ENCODE measurements around the gene PLAAT5.
"Not testable (repeated sequence)": the region's sequence is repeated elsewhere in the genome, so short reads cannot be mapped to it uniquely, and the experiment has no call there.

PLAAT5 gene

DNA sequence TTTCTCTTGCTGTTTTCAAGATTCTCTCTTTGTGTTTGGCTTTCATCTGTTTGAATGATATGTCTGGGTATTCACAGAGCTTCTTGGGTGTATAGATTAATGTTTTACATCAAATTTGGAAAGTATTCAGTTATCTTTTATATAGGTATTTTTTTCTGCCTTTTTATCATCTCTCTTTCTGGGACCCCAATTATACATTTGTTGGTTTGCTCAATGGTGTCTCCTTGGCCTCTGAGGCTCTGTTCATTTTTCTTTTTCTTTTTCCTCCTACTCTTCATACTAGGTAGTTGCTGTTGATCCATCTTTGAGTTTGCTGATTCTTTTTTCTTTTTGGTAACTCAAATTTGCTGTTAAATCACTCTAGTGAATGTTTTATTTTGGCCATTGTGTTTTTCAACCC lies 14.3 kb downstream of the PLAAT5 start:
- no peak for DNase-seq

DNA sequence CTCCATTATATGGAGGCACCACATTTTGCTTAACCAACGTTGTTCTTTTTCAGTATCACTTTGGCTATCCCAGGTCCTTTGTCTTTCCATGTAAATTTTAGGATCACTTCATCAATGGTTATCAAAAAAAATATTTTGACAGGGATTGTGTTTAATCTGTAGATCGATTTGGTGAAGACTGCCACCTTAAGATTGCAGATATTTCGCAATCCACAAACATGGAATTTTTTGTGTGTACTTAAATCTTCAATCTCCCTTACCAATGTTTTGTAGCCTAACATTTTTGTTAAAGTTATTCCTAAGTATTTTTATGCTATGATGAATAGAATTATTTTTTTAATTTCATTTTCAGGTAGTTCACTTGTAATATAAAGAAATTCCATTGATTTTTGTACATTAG lies 18.6 kb downstream of the PLAAT5 start:
- no peak for DNase-seq

DNA sequence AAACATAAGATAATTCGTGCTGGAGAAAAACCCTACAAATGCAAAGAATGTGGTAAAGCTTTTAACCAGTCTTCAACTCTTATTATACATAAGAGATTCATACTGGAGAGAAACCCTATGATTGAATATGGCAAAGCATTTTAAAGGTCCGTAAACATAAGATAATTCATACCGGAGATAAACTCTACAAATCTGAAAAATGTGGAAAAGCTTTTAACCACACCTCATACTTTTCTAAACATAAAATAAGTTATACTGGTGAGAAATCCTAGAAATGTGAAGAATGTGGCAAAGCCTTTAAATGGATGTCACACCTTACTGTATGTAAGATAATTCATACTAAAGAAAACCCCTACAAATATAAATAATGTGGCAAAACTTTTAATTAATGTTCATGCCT lies 20.7 kb downstream of the PLAAT5 start:
- no peak for DNase-seq

DNA sequence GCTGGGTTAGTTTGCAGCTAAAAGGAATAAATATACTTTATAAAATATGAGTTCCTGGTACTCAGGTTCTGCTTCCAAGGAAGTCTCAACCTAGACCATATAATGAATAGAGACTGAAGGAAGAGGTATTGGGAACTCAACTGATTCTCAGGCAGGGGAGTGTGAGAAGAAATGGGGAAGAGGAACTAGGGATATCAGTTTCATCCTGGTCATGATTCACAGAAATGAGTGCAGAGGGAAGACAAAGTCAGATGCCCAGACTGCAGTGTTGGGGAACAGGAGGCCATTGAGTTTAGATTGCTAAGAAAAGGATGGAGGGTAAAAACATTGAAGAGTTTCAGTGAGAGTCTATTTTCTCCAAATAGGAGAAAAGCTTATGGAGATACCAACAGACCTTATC lies 28.8 kb downstream of the PLAAT5 start:
- no peak for DNase-seq

DNA sequence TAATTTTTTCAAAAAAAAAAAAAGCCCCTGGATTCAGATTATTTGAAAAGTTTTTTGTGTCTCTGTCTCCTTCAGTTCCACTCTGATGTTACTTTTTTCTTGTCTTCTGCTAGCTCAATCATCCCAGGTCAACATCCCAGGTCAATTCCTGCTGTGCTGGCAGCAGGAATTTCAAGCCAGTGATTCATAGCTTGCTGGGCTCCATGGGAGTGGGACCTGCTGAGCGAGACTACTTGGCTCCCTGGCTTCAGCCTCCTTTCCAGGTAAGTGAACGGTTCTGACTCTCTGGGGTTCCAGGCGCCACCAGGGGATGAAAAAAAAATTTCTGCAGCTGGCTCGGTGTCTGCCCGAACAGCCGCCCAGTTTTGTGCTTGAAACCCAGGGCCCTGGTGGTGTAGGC lies 31.4 kb downstream of the PLAAT5 start:
- no peak for DNase-seq

DNA sequence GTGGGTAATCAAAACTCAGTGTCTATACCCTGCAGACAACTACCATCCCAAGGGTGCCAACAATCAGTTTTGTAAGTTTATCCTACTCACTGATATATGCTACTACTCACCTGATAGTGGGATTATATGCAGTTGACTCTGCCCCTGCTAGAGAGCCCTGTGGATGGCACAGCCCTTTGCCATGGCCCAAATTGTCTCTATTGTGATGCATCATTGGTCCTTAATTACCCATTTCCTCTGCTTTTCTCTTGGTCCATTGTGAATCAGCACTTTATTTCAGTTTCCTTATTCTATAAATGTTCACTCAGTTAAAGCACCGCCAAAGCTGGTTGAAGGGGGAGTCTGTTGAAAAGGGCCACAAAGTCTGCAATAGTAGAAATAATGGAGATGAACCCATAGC lies 42.3 kb downstream of the PLAAT5 start:
- DNase-seq, result no peak

DNA sequence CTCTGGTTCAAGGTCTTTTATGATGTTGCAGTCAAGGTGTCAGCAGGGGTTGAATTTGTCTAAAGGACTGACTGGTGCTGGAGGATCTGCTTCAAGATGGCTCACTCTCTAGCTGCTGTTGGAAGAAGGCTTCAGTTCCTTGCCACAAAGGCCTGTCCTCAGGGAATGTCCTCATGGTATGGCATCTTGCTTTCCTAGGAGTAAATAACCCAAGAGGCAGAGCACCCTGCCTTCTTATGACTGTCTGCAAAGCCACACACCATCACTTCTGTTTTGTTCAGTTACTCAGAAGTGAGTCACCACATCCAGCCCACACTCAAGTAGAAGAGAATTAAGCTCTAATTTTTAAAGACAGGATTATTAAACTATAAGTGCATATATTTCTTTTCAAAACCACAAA lies 45.2 kb downstream of the PLAAT5 start:
- DNase-seq, result no peak

DNA sequence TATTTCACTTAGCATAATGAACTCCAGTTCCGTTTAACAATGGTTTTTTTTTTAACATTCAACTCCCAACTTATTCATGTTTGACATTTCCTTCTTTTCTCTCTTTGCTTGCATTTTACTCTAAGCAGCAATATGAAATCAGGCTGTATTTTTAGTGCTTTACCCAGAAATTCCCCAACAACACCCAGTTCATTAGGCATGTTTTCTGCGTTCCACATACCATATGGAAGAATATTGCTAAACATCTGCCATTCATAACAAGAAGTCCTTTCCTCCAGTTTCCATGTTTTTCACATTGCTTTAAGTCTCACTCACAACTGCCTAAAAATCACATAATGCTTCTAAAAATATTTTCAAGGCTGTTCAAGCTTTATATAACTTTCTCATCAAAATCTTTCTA lies 45.8 kb downstream of the PLAAT5 start:
- DNase-seq, result no peak

DNA sequence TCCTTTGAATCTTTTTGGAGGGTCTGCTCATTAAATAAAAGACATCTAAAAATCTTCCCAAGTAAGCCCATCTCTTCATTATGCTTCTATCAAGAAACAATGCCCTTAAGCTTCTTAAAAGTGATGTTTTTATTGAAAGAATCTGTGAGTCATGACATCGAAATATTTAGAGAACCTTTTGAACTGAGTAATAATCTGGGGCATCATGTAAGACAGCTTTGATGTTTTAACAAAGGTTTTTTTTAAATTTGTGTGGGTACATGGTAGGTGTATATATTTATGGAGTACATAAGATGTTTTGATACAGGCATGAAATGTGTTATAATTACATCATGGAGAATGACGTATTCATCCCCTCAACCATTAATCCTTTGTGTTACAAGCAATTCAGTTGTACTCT lies 46.8 kb downstream of the PLAAT5 start:
- DNase-seq, result no peak

DNA sequence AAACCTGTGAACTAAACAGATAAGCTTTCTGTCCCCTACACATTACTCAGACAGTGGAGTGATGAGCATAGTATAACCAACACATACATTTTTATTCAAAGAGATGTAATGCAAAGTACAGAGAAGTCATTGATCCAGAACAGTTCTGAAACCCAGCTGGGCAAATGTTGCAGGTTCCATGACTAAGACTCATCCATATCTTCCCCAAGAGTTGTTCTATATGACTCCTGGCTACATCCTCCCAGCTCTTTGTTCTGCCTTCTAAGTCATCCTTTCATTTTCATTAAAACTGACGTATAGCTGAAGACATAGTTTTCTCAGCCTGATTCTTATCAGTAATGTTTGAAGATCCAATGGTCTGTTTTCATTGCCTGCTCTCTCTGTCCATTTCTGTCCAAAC lies 47.3 kb downstream of the PLAAT5 start:
- no peak for DNase-seq

DNA sequence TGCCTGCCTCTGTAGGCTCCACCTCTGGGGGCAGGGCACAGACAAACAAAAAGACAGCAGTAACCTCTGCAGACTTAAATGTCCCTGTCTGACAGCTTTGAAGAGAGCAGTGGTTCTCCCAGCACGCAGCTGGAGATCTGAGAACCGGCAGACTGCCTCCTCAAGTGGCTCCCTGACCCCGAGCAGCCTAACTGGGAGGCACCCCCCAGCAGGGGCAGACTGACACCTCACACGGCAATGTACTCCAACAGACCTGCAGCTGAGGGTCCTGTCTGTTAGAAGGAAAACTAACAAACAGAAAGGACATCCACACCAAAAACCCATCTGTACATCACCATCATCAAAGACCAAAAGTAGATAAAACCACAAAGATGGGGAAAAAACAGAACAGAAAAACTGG lies 55.1 kb downstream of the PLAAT5 start:
- DNase-seq, result not testable (repeated sequence)

DNA sequence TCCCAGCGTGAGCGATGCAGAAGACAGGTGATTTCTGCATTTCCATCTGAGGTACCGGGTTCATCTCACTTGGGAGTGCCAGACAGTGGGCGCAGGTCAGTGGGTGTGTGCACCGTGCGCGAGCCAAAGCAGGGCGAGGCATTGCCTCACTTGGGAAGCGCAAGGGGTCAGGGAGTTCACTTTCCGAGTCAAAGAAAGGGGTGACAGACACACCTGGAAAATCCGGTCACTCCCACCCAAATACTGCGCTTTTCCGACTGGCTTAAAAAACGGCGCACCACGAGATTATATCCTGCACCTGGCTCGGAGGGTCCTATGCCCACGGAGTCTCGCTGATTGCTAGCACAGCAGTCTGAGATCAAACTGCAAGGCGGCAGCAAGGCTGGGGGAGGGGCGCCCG lies 55.6 kb downstream of the PLAAT5 start:
- DNase-seq, result not testable (repeated sequence)

DNA sequence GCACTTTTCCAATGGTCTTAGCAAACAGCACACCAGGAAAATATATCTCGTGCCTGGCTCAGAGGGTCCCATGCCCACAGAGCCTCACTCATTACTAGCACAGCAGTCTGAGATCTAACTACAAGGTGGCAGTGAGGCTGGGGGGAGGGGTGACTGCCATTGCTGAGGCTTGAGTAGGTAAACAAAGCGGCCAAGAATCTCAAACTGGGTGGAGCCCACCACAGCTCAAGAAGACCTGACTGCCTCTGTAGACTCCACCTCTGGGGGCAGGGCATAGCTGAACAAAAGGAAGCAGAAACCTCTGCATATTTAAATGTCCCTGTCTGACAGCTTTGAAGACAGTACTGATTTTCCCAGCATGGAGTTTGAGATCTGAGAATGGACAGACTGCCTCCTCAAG lies 60.2 kb downstream of the PLAAT5 start:
- not testable (repeated sequence) for DNase-seq

DNA sequence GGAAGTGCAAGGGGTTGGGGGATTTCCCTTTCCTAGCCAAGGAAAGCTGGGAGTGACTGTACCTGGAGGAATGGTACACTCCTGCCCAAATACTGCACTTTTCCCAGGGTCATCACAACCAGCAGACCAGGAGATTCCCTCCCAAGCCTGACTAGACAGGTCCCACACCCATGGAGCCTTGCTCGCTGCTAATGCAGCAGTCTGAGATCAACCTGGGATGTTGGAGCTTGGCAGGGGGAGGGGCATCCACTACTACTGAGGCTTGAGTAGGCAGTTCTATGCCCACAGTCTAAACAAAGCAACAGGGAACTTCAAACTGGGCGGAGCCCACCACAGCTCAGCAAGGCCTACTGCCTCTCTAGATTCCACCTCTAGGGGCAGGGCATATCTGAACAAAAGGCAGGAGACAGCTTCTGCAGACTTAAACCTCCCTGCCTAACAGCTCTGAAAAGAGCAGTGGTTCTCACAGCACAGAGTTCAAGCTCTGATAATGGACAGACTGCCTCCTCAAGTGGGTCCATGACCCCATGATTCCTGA lies 62.9 kb downstream of the PLAAT5 start:
- DNase-seq, result no peak

DNA sequence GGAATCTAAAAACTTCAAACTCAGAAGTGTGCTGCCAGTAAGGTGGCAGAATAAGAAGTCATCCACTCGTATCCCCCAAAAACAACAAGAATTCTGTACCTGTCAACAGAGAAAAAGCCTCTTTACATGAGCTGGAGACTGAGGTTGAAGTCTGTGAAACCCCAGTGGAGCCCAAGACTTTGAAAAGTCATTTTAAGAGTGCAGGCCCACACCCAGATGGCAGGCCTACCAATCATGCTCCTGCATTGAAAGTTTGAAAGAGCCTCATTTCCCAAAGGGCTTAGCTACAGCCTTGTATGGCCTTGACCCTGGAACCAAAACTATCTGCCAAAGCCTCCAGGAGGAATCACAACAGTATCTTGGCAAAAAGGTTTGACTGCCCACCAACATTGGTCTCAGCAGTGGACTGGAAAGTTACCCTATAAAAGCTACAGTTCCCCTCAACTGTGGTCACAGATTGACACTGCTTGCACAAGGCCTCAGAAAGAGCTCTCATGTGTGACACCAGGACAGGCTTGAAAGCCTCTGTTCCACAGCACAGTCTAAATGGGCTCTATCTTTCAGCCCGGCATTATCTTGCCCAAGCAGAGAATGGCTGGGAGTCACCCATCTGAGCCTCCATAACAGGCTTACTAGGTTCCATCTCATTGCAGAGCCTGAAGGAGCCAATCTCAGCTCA lies 73.7 kb downstream of the PLAAT5 start:
- no peak for DNase-seq
